GM12891 (cell line): ENCODE results near the gene FAM184B.
A peak's percentile ranks its signal among the peaks of the same experiment; 100 is the strongest.

Experiments used
- DNase-seq: peaks from one replicate; pipeline ENCODE4 v3.0.0; 2011; ENCODE audit warnings: low spot score; ENCODE audit not compliant: insufficient read length
- FAIRE-seq: peaks from 2 replicates; lab custom pipeline; 2011; peaks lifted over from hg19 to GRCh38; lab: Jason Lieb, UNC
- PAX5 ChIP-seq: IDR thresholded peaks from 2 replicates; pipeline ENCODE4 v1.6.1; 2011; ENCODE audit warnings: low read length, moderate library complexity, mild to moderate bottlenecking; ENCODE audit not compliant: insufficient read depth, severe bottlenecking
- POLR2A ChIP-seq: IDR thresholded peaks from 2 replicates; pipeline ENCODE4 v1.6.1; 2011; ENCODE audit warnings: low read depth, low read length, control low read depth
- POLR2AphosphoS5 ChIP-seq: IDR thresholded peaks from 2 replicates; pipeline ENCODE4 v1.6.1; 2011; ENCODE audit warnings: low read depth, low read length, control low read depth
- POU2F2 ChIP-seq: IDR thresholded peaks from 2 replicates; pipeline ENCODE4 v1.6.1; 2011; ENCODE audit warnings: low read depth, mild to moderate bottlenecking, control low read depth, low read length, moderate library complexity
- SPI1 ChIP-seq: IDR thresholded peaks from 2 replicates; pipeline ENCODE4 v1.6.1; 2011; ENCODE audit warnings: low read depth, low read length, control low read depth
- TAF1 ChIP-seq: IDR thresholded peaks from 2 replicates; pipeline ENCODE4 v1.6.1; 2011; ENCODE audit warnings: low read depth, low read length, control low read depth

FAM184B gene

GRCh38 chr4:17595471-17596005, 185.9 kb downstream of the FAM184B start:
- DNase-seq (peak; percentile 18), FAIRE-seq (peak; percentile 97)
- TF ChIP-seq SPI1 (peak; percentile 99), TAF1 (no peak)

- TF ChIP-seq PAX5 (no peak), POLR2A (no peak), TAF1 (no peak), SPI1 (no peak), POLR2AphosphoS5 (no peak), POU2F2 (no peak)
- no peak for FAIRE-seq
Observed at GRCh38 chr4:17589355-17589754, 192.1 kb downstream of the FAM184B start.

DNA sequence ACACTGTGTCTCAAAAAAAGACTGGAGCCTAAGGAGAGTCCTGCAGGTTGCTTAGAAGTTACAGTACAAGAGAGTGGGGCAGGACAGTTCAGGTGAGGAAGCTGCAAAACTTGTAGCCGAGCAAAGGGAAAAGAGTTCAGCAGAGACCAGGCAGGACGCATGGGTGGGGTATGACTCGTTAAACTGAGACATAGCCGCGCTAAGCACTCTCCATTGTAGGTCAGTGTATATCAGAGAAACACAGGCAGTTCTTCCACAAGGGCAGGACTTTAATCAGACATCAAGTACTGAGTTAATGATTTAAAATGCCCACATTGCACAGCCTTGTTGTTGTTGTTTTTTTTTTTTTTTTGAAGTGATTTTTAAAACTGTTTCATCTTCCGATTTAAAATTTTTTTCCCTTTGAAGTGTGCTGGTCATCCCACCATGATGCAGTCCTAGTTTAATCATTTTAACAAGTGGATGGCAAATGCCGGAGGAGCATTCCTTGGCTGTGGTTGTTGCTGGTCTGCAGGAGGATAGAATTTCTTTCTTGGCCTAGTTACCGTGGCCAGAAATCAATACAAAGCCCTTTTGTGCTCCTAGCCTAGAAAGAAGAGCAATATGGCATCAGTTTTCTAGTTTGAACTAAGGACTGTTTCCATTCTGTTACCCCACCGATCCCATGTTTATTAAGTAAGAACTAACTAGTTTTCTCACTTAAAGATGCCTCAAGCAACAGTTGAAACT, 194.2 kb downstream of the FAM184B start:
- FAIRE-seq (no peak), DNase-seq (no peak)
- TF ChIP-seq SPI1 (no peak), POLR2AphosphoS5 (no peak), POU2F2 (no peak), TAF1 (no peak), PAX5 (no peak), POLR2A (no peak)

More at GRCh38 chr4:17589355-17589754, 192.1 kb downstream of the FAM184B start:
- DNase-seq: no peak

DNA sequence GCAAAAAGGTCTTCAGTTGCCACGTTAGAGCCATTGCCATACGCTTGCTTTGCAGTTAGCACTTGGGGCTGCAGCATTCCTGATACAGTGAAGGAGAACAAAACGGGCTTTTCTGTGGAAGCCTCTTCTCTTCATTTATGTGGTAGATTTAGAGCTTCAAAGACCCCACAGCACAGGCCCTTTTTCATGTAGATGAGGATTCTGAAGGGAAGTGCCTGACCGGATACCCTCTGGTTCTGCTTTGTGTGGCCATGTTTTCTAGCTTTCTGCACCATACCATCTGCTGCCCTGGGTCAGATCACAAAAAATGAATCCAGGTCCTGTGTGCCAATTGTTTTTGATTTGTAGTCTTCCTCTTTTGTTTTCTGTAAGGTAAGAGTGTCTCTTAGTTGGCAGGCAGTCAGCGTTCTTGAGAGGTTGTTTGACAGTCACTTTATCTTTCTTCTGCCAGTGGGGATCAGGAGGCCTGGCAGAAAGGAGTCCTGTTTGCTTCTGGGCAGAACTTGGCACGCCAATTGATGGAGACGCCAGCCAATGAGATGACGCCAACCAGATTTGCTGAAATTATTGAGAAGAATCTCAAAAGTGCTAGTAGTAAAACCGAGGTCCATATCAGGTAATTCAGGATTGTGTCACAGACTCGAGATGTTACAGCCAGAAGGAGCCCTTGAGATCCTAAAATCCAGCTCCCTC, 196.8 kb downstream of the FAM184B start:
- no peak for DNase-seq
- FAIRE-seq: no peak
- TF ChIP-seq SPI1: no peak
- TF ChIP-seq POLR2AphosphoS5: no peak

DNA sequence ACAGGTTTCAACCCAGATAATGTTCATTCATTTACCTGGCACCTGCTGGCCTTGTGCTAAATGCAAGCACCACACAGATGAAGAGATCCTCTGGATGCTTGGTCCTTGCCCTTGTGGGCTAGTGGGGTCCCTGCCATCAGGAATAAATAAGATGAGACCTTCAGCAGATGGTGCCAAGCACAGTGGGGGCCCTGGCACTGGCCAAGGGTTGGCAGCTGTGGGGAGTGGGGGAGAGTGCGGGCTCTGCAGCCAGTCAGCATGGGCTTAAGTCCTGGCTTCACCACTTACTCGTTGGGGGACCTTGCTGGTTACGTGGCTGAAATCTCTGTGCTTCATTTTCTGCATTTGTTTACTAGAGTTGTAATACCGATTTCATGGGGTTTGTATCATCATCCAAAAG, 197.5 kb downstream of the FAM184B start:
- no peak for TF ChIP-seq POLR2A
- no peak for TF ChIP-seq POLR2AphosphoS5
- TF ChIP-seq POU2F2: no peak
- no peak for TF ChIP-seq SPI1
- no peak for TF ChIP-seq TAF1
- FAIRE-seq: no peak
- DNase-seq: no peak

DNA sequence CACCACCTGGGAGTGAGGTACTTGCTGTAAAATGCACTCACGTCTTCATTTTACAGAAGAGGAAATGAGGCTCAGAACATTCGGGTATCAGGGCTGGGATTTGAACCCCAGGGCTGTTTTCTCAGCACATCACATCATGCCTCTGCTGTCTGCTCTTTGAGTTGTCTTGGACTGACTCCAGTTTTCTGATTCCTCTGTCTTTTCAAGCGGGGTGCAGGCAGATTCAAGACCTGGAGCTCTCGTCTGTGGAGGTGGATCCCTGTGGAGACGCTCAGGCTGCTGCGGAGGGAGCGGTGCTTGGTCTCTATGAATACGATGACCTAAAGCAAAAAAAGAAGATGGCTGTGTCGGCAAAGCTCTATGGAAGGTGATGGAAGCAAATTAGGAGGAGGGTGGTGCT, 198.1 kb downstream of the FAM184B start:
- no peak for FAIRE-seq
- no peak for DNase-seq
- TF ChIP-seq POU2F2 (no peak), SPI1 (no peak), TAF1 (no peak), PAX5 (no peak), POLR2A (no peak), POLR2AphosphoS5 (no peak)

- FAIRE-seq: no peak
- no peak for DNase-seq
- no peak for TF ChIP-seq SPI1
- no peak for TF ChIP-seq POU2F2
- no peak for TF ChIP-seq PAX5
- no peak for TF ChIP-seq POLR2AphosphoS5
- no peak for TF ChIP-seq POLR2A
- no peak for TF ChIP-seq TAF1
Observed at GRCh38 chr4:17580969-17581368, 200.5 kb downstream of the FAM184B start.
